Keratinocyte (primary cell): ENCODE data around the gene C6orf163.

ENCODE experiments used
- EZH2 ChIP-seq: IDR thresholded peaks from one replicate; pipeline ENCODE4 v1.6.1; 2012; ENCODE audit warnings: inconsistent platforms, mild to moderate bottlenecking, low read length, moderate library complexity
- TF ChIP-seq, protein P1 (sequence below), 3 experiments: IDR thresholded peaks in 1 of 3; conservative IDR thresholded peaks in 1 of 3; optimal IDR thresholded peaks in 1 of 3; 2 replicates in 2 of 3; 3 replicates in 1 of 3; pipeline versions ENCODE3 to v1.5.1; 2011; ENCODE audit warnings: low read length in 3 of 3, mild to moderate bottlenecking in 3 of 3, moderate library complexity in 2 of 3, control low read depth in 1 of 3, inconsistent platforms in 1 of 3; ENCODE audit not compliant: insufficient read depth in 2 of 3; ENCODE audit errors: extremely low read depth in 1 of 3

DNA sequence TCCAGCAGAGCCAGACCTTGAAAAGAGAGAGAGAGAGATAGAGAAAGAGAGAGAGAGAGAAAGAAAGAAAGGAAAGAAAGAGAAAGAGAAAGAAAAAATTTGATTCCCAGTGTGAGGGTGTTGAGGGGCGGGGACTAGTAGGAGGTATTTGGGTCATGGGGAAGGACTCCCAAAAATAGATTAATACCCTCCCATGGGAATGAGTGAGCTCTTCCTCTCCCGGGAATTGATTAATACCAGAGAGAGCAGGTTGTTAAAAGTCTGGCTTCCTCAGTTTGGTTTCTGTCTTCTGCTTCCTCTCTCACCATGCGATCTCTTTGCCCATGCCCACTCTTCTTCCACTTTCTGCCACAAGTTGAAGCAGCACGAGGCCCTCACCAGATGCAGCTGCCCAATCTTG is 34.3 kb downstream of the C6orf163 start:
- TF ChIP-seq, protein P1, sequence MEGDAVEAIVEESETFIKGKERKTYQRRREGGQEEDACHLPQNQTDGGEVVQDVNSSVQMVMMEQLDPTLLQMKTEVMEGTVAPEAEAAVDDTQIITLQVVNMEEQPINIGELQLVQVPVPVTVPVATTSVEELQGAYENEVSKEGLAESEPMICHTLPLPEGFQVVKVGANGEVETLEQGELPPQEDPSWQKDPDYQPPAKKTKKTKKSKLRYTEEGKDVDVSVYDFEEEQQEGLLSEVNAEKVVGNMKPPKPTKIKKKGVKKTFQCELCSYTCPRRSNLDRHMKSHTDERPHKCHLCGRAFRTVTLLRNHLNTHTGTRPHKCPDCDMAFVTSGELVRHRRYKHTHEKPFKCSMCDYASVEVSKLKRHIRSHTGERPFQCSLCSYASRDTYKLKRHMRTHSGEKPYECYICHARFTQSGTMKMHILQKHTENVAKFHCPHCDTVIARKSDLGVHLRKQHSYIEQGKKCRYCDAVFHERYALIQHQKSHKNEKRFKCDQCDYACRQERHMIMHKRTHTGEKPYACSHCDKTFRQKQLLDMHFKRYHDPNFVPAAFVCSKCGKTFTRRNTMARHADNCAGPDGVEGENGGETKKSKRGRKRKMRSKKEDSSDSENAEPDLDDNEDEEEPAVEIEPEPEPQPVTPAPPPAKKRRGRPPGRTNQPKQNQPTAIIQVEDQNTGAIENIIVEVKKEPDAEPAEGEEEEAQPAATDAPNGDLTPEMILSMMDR (optimal IDR thresholded peaks at IDR 0.05 in 1 of 3, IDR thresholded peaks at IDR 0.05 in 1 of 3, conservative IDR thresholded peaks at IDR 0.05 in 1 of 3; ENCODE audit: extremely low read depth in 1 of 3, insufficient read depth in 2 of 3, low read length in 3 of 3): no peak
- TF ChIP-seq EZH2: no peak
